Subcutaneous adipose tissue (tissue), 4 donors: ENCODE results near the gene CNTNAP2. TPM values are rescaled to one million over a fixed set of nuclear protein-coding genes. Genes with fewer than 3 reads are reported as not detected.

Source experiments
- CTCF ChIP-seq: fragments of 450-650 bp; IDR thresholded peaks from one replicate; pipeline ENCODE4 v1.5.1; 2016; ENCODE audit warnings: low read depth, mild to moderate bottlenecking, control low read depth, antibody characterized with exemption, moderate library complexity
- total RNA-seq, 4 donors: library from RNA; depleted of rRNA; stranded (reverse); fragments of >200 nt; gene quantifications; one replicate each; pipeline ENCODE4 v1.1.0, GENCODE V29; 2016

The CNTNAP2 gene
- total RNA-seq, 4 donors from 2014 or later = not detected

GRCh38 chr7:148175512-148175911 is 2058.9 kb downstream of the CNTNAP2 start:
- TF ChIP-seq CTCF = no peak

- no peak for TF ChIP-seq CTCF
Observed at GRCh38 chr7:148177972-148178371, 2061.4 kb downstream of the CNTNAP2 start.

GRCh38 chr7:148180075-148180474 is 2063.5 kb downstream of the CNTNAP2 start:
- no peak for TF ChIP-seq CTCF

GRCh38 chr7:148182264-148182663 is 2065.7 kb downstream of the CNTNAP2 start:
- no peak for TF ChIP-seq CTCF

GRCh38 chr7:148185041-148185440 is 2068.4 kb downstream of the CNTNAP2 start:
- no peak for TF ChIP-seq CTCF

GRCh38 chr7:148187471-148187870 is 2070.9 kb downstream of the CNTNAP2 start:
- no peak for TF ChIP-seq CTCF

- no peak for TF ChIP-seq CTCF
Observed at GRCh38 chr7:148191391-148192065, 2074.9 kb downstream of the CNTNAP2 start.
